Measurements from ENCODE around the gene CSNK1A1L. TPM values are rescaled to one million over a fixed set of nuclear protein-coding genes. Genes with fewer than 3 reads are reported as not detected.

The CSNK1A1L gene
- total RNA-seq (2021; fragmentation: NEBNext Ultra II Directional; extraction: Animal tissue kit (Norgen Biotek cat#: 25700)) (not detected in 2 replicates), polyA plus RNA-seq (2011; rRNA removed) (not detected in 2 replicates), polyA minus RNA-seq (2011; rRNA and poly(A)+ RNA removed) (not detected in 2 replicates)
- polyA plus RNA-seq (2011; cell fraction: cytosol; rRNA removed), result not detected
- not detected for polyA plus RNA-seq (2011; cell fraction: nucleus; rRNA removed)
- polyA plus RNA-seq (2012, experiment 1 of 2), result not detected in 4 replicates
- not detected for polyA plus RNA-seq (2012, experiment 2 of 2)
- polyA plus RNA-seq (2013, experiment 1 of 2), result not detected
- not detected for polyA plus RNA-seq (2013, experiment 2 of 2)
- polyA minus RNA-seq (2011; cell fraction: cytosol; rRNA and poly(A)+ RNA removed), result not detected
- polyA minus RNA-seq (2011; cell fraction: nucleus; rRNA and poly(A)+ RNA removed), result not detected
- long read RNA-seq, experiment 1, result 0 reads
- long read RNA-seq, experiment 2, result 0 reads

DNA sequence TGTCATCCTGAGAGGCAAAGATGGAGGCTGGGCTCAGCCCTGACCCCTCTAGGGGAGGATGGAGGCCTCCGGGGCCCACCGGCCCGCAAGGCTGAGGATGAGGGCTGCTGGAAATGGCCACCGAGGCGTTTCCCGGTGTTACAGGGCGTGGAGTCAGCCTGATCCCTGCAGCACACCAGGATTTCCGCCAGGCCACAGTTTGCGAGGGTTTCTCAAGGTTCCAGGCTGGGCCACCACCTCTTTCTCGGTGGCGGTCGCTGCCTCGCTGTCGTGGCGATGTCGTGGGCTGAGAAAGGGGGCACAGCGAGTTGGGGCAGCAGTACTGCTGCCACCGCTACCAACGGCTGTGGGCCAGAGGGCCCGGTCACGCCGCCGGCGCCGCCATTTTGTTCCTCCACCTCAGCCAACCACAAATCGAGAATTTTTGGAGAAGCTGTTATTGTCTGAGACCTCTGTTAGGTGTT lies at the start of gene CSNK1A1L:
TSS of gene CSNK1A1L (minus strand) at position 414 of the 464 bp plus-strand sequence. CDS start at position 6, 408 bp downstream.
- H3K9me3 ChIP-seq (ENCODE audit: insufficient read depth in 2 of 2, low read depth in 1 of 2, low read length in 1 of 2), result peaks cover 0 to 6% of the 10 kb centered on the region in 2 experiments; a peak in 1 of 4 replicates
- H2BK12ac ChIP-seq (ENCODE audit: low read depth, low read length), result peak within 1 kb of the TSS; percentile 60
- H2AK5ac ChIP-seq (ENCODE audit: low read depth, low read length), result no peak within 1 kb of the TSS
- no peak within 1 kb of the TSS; the same call in 1 of the 2 replicates for H2BK15ac ChIP-seq (ENCODE audit: low read length)
- no peak within 1 kb of the TSS; a peak in 1 of 7 replicates for H3K9ac ChIP-seq (replicated peaks in 1 of 4; ENCODE audit: extremely low read depth in 1 of 4, low read depth in 3 of 4, low read length in 3 of 4)
- no peak within 1 kb of the TSS for H2BK120ac ChIP-seq (replicated peaks; ENCODE audit: low read depth, low read length)
- H2BK5ac ChIP-seq (ENCODE audit: low read depth, low read length), result no peak within 1 kb of the TSS
- ChIA-PET POLR2A (ENCODE audit: partially characterized antibody) (no interaction called here), CTCF (ENCODE audit: partially characterized antibody) (no interaction called here)
- peak within 1 kb of the TSS; percentile 5; the same call in 1 of the 2 replicates for H3K18ac ChIP-seq (ENCODE audit: extremely low read depth, low read length)
- no peak within 1 kb of the TSS for H3K23ac ChIP-seq (ENCODE audit: insufficient read length)
- H2AFZ ChIP-seq (ENCODE audit: low read length), result peak within 1 kb of the TSS; percentile 75
- no peak within 1 kb of the TSS for H3K27ac ChIP-seq (ENCODE audit: low read depth, low read length)
- H3K27me3 ChIP-seq (replicated peaks in 1 of 4; ENCODE audit: control insufficient read depth in 3 of 4, extremely low read depth in 1 of 4, insufficient read depth in 3 of 4, low read length in 3 of 4), result no peaks in the 10 kb centered on the region
- H3K4me2 ChIP-seq (ENCODE audit: insufficient read depth in 1 of 2, low read depth in 2 of 2, low read length in 2 of 2), result 0 out of 4 replicates have a peak within 1 kb of the TSS, but pooled peaks have one; percentile 19 to 27
- no peak within 1 kb of the TSS for H4K5ac ChIP-seq (ENCODE audit: insufficient read length, low read depth, low read length)
- H3K4ac ChIP-seq (replicated peaks; ENCODE audit: insufficient read length, low read depth, low read length), result no peak within 1 kb of the TSS
- H3K4me1 ChIP-seq (replicated peaks in 1 of 4; ENCODE audit: control insufficient read depth in 3 of 4, insufficient read depth in 4 of 4, low read length in 3 of 4), result peaks cover 0 to 5% (median 2%) of the 10 kb centered on the region in 4 experiments; a peak in 2 of 7 replicates
- no peaks in the 10 kb centered on the region for H3K36me3 ChIP-seq (ENCODE audit: control insufficient read depth in 2 of 4, insufficient read depth in 4 of 4, low read length in 3 of 4)
- no peak for TF ChIP-seq ATF3 (IDR thresholded peaks at IDR 0.05; ENCODE audit: insufficient read depth, low read depth, low read length)
- no peak for DNase-seq (ENCODE audit: low read depth in 1 of 2, low spot score in 2 of 2)
- H3K79me1 ChIP-seq (ENCODE audit: low read depth, low read length), result no peaks in the 10 kb centered on the region
- H4K91ac ChIP-seq (replicated peaks; ENCODE audit: insufficient read length, low read length), result no peak within 1 kb of the TSS
- H3K14ac ChIP-seq (ENCODE audit: insufficient read length), result no peak within 1 kb of the TSS
- 92% methylated on average over 26 of the region's 26 CpGs; no CpG with 5 or more reads in 1 of the 2 experiments for WGBS, 2 experiments (ENCODE audit: extremely low coverage in 1 of 2, insufficient coverage in 1 of 2, insufficient read length in 1 of 2, insufficient replicate concordance in 2 of 2, low coverage in 1 of 2, low lambda C conversion rate in 2 of 2, missing lambda C conversion rate in 1 of 2)
- H3K79me2 ChIP-seq (ENCODE audit: control insufficient read depth in 1 of 2, insufficient read depth in 2 of 2, low read length in 2 of 2), result no peaks in the 10 kb centered on the region
- no peak within 1 kb of the TSS; the same call in 1 of the 2 replicates for H4K8ac ChIP-seq (ENCODE audit: extremely low read depth, insufficient read depth, low read length)
- no peak within 1 kb of the TSS for H3K56ac ChIP-seq (replicated peaks; ENCODE audit: insufficient read length, low read depth, low read length)
- no peaks in the 10 kb centered on the region for H3K23me2 ChIP-seq (ENCODE audit: low read depth, low read length)
- FAIRE-seq, result no peak
- H3K4me3 ChIP-seq (ENCODE audit: extremely low read depth in 1 of 4, insufficient read depth in 2 of 4, low read depth in 3 of 4, low read length in 4 of 4), result no peak within 1 kb of the TSS
- no peaks in the 10 kb centered on the region for H4K20me1 ChIP-seq (replicated peaks in 1 of 2; ENCODE audit: control insufficient read depth in 1 of 2, insufficient read depth in 2 of 2, low read length in 2 of 2)
- H2BK20ac ChIP-seq (ENCODE audit: low read length), result peak within 1 kb of the TSS; percentile 57; the same call in 1 of the 2 replicates

Data from H1 (cell line).